A172 (cell line): Measurements from ENCODE around the gene LRRC66. TPM values are rescaled to one million over a fixed set of nuclear protein-coding genes. Genes with fewer than 3 reads are reported as not detected.

Experiments used
- DNase-seq: peaks from one replicate; pipeline ENCODE4 v3.0.0-alpha.2; 2015; ENCODE audit warnings: low spot score
- total RNA-seq: library from RNA; depleted of rRNA; stranded (reverse); fragments of >200 nt; shearing (Covaris generic); gene quantifications from 2 replicates; pipeline ENCODE4 v1.2.3, GENCODE V29; 2014; rRNA removed

LRRC66 gene
- total RNA-seq, 1 experiment from 2014 or later = not detected

DNA sequence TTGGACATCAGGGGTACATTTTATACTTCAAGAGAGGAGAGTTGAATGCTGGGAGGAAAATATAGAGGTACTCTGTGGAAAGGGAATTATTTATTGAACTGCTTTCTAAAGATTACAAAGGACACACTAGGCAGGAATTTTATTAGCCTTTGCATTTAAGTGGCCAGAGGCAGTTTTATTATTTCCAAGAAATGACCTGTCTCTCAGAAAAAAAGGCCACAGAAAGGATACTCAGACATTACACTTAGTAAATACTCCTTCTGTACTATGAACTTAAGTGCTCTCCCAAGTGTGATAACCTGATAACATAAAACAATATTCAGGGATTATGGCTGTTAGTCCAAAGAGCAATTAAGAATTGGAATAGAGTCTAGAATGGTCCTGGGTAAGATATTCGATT, 7.5 kb downstream of the LRRC66 start:
- no peak for DNase-seq

DNA sequence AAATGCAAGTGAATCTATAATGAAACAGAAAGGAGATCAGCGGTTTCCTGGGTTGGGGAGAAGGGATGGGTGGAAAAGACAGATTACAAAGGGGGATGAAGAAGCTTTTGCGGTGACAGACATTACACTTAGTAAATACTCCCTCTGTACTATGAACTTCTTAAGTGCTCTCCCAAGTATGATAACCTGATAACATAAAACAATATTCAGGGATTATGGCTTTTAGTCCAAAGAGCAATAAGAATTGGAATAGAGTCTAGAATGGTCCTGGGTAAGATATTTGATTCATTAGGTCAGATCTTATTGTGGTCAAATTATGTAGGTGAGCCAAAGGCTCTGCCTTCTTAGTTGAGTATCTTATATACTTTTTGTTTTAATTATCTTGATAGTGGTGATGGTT, 9.2 kb downstream of the LRRC66 start:
- DNase-seq = peak; percentile 2

DNA sequence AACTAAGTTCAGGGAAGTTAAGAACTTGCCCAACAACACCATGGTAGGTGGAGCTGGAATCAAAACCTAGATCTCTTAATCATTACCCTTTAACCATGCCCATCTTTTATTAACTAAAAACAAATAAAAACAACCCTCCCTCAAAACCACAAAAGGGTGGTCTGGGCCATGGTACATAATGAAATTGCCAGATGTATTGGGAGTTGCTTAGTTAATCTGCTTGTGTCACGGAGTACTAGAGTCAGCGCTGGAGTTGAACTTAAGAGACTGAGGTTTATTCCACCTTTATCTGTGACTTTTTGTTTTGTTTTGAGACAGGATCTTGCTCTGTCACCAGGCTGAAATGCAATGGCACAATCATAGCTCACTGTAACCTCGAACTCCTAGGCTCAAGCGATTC, 13.3 kb downstream of the LRRC66 start:
- no peak for DNase-seq

DNA sequence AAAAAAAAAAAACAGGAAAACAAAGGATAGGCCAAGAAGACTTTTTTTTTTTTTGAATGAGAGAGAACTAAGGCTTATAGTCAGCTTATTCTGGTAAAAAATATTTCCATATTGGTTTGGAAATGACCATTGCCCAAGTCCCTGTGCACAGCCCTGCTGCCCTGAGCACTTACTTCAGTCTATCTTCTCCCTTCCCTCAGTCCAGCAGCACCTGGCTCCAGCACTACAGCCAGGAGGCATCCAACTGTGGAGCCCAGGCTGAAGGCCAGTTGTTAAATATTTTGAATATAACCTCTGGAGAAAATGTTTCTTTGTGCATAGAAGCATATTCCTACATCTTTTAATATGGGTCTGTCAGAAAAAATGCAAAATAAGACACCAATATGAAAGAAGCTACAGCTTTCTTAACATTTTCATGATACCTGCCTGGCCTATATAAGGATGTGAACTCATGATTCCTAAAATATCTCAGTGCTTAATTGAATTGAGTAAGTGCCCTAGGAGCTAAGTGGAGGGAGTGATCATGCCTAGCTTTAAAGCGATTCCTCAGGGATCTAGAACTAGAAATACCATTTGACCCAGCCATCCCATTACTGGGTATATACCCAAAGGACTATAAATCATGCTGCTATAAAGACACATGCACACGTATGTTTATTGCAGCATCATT, 14.4 kb downstream of the LRRC66 start:
- no peak for DNase-seq

DNA sequence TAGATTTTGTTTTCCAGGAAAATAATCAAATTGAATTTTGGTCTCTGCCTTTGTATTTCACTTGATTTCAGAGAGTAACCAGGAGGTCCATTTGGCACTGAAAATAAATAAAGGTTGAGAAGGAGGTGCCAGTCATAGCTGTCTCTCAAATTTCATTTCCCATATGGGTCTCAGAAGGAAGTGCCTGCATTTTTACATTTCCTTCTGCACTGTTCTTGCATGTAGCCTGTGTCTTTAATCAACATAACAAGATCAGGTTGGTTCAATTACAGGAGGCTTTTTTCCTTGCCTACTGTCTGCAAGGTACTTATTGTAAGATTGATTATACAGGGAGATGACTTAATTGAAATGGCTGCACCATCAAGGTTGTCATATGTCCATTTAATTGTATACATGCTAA, 15.7 kb downstream of the LRRC66 start:
- no peak for DNase-seq

DNA sequence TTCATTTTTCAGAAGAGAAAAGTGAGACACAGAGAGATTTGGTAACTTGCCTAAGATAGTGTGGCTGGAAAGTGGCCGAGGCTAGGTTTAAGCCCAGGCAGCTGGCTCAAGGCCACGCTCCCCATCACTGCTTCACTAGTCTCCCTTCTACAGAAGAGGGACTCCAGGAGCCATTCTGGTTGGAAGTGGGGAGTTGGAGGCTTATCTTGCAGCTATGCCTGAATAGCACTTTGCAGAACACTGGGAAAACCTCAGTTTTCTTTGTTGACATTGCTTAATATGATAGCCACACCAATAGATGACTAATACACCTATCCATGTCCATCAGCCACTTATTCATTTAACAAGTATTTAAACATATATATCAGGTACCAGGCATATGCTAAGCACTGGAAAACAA, 18.5 kb downstream of the LRRC66 start:
- DNase-seq = no peak

DNA sequence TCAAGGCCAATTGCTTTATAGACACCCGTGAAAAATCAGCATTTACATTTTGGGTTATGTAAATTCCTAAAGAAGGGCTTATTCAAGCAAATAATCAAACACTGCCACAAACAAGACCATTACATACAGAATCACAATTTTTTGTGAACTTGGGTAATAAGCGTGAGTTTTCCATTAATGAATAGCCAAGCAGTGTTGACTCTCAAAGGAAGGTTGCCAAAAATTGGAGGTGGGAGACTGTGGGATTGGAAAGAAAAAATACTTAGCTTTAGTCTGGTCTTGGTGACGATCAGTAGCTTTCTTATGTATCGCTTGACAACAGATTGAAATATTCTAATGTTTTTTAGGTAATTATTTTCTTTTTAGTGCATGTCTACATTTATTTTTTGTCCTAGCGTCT, 20.9 kb downstream of the LRRC66 start:
- no peak for DNase-seq

DNA sequence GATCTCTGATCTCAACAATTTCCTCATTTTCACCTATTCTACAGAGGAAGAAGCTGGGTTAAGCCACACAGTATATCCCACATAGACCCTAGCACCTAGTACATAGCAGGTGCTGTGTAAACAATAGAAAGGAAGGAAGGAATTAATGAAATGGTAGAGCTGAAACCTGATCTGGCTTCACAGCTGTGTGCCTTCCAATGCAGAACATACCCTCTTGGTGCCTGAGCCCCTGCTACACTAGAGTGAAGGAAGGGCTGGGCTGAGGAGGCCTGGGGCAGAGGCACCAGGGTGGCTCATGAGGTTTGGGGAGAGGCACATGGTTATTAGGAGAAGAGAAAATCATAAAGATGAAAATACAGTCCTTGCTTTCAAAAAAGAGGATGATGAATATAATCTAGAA, 21.3 kb downstream of the LRRC66 start:
- no peak for DNase-seq

DNA sequence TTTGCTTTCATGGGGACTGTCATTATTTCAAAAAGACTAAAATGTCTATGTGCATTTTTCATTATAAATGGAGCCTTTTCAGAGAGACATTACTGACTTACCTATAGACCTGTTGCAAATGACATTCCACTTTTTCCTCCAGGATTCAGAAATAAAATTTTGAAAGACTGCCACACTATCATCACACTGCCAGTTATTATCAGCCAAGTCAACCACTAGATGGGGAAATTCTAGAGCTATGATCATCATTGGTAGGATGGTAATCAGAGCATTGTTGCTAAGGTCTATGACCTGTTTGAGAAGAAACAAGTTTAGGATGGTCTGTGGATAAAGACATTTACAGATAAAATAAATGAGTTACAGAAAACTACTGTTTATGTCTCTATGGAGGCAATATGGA, 22.5 kb downstream of the LRRC66 start:
- DNase-seq = no peak

DNA sequence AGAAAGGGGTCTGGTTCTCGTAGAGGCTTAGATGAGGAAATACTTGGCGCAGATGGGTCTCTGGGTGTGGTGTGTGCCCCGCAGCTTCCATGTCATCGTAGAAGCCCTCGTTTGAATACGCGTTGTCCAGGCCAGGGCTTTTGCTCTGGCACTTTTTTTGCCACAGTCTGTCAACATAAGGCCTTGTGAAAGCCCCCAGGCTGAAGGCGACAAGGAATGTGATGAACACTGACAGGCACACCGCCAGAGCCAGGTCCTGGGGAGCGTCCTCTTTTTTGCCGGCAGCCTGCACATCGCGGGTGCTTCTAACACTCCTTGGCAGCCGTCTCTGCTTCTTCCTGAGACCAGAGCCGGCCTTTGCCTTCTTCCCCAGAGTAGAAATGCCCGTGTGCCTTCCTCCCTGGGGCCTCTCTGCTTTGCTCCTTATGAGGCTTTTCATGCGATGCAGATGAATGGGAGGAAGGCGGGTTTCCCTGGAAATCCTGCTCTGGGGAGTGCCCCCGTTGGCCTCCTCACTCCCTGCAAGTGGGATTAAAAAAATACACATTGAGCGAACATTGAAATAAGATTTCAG, 24.4 kb downstream of the LRRC66 start:
- DNase-seq = no peak

DNA sequence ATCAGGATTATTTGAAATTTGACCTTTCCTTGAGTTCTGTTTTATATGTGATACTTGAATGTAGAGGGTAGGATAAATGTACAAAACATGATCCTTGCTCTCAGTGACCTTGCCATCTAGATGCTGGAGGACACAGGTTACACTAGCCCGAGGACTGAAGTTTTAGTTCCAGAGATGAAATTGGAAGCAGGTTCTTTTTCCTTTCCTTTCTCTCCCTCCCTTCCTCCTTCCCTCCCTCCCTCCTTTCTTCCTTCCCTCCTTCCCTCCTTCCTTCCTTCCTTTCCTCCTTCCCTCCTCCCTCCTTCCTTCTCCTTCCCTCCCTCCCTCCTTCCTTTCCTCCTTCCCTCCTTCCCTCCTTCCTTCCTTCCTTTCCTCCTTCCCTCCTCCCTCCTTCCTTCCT, 54.3 kb downstream of the LRRC66 start:
- DNase-seq = no peak

DNA sequence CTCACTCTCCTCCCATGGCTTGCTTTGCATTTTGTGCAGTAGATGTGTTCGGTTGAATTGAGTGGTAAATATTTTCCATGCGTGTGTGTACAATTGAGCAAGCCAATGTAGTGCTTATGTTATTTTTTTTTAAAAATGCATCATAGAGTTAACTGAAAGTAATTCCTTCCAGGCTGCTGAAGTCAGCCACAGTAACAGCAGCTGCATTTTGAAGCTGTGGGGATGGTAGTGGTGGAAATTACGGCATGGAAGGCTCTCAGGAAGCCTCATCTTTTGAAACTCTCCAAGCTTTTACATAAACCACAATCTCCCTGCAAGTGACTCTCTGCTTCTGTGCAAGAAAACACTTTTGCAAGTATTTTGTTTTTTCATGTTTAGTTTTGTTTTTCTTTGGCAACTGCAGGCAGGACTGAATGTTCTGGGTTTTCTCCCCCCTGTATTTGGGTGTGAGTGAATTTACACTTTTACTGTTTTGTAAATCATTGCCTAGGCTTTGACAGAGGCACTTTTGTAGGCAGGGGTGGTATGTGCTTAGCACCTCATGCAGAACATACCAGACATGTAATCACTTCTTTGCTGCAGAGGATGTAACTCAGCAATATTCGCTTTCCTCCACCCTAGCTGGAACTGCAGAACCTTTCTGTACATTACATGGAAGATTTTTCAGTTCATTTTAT, 56.2 kb downstream of the LRRC66 start:
- no peak for DNase-seq

DNA sequence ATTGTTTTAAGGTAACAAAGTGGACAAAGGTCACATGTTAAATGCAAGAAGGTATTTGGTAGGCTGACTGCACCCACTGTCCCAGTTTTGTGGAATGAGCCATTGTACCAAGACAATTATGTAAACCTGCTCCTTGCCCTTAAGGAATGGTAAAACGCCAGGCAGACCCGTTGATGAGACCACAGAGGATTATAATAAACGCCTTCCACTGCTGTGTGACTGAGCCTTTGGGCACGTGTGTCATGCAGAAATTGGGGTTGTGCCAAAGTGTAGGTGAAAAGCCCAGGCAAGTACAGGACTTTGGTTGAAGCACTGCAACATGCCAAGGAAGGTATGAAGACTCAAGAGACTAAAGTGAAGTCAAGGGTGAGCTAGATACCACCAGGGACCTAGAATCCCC, 59.7 kb downstream of the LRRC66 start:
- no peak for DNase-seq

DNA sequence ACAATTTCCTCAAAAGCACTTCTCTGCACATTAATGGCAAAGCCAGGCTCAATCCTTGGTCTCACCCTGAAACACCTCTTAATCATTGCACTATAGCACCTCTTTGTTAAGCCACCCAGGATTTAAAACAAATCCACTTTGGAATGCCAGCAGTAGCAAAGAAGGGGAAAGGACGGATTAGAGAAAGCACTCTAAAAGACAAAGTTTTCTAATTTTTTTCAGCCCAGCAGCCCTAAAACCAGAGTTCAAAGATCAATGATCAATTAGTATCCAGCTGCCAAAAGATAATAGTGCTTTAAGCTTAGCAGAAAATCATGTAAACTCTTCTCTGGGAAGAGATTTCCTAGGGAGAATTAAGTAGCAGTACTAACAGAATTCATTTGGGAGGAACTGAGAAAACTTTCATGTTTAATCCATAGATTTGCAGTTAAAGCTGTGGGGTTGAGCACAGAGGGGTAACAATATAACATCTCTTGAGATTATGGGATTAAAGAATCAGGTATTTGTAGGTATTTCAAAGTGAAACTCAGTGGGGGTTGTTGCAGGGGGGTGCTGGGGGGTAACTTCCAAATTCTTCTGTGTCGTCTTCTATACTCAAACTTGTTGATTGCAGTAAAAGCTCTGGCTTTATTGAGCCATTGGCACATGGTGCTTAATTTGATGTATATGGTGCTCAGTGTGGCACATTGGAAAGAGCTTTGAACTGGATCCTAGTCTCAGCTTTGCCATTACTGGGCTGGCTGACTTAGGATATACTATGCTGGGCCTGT, 61.8 kb downstream of the LRRC66 start:
- DNase-seq = no peak

Other genes with a start within 250 kb of the LRRC66 start
- gene DCUN1D4, start 177.2 kb downstream of the LRRC66 start, total RNA-seq = 33.6 and 51.4 TPM in 2 replicates
- 20.5 and 30.4 TPM in 2 replicates for gene SGCB, start 17.9 kb upstream of the LRRC66 start, total RNA-seq
- not detected in 2 replicates for gene SPATA18, start 30.9 kb upstream of the LRRC66 start, total RNA-seq